ENCODE data around the gene CTIF. TPM values are rescaled to one million over a fixed set of nuclear protein-coding genes. Genes with fewer than 3 reads are reported as not detected.

CTIF gene
- total and polyA plus RNA-seq, 11 donors = 21.2 to 93.0 (median 68.0) TPM

DNA sequence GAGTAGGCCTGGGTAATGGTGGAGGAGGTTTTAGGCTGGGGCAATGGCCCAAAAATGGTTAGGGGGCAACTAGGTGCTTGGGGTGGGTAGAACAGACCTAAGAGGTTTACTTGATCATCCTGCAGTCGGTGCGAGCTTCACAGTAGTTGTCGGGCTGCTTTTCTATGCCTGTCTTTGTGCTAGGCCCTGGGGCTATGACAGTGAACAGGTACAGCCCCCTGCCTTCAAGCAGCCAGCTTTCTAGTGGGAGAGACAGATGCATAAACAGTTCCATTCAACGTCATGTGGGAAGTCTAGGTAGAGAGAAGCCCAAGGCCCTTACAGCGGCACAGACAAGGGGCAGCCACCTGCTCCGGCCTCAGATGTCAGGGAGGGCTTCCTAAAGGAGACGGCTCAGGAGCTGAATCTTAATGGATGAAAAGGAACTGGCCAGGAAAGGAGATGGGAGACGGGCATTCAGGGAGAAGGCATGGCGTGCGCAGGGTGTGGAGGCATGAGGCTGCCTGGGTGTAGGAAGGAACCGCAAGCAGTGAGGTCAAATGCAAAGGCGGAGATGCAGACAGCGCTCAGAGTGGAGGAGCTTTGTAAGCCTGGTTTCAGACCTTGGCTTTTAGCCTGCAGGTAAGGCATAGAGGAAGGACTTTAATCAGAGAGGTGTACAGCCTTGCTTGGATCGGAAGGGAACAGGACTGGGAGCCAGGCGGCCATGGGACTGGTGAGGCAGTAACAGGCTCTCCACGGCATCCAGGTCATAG is 6.0 kb downstream of the CTIF start:
- Histone ChIP-seq H3K4me1 (peaks cover 0 to 84% (median 69%) of the 10 kb centered on the region in 12 donors), H3K36me3 (no peaks in the 10 kb centered on the region), H3K27ac (peak overlapping the region in 10 of 12 donors; percentile 5 to 81 (median 67)), H3K4me3 (no peak overlapping the region), H3K27me3 (no peaks in the 10 kb centered on the region), H3K9me3 (no peaks in the 10 kb centered on the region)
- DNase-seq = no peak
- intact Hi-C loops (cut with DNase I) = loop anchor here in 7 of 10 donors (5.0 to 10.0 kb wide), 10 partner anchors 47 to 117 kb away; no protein-coding TSS in a partner anchor
- ATAC-seq = no peak
- 86 to 97% (median 93%) methylated on average over 16 of the region's 16 CpGs for WGBS, 4 donors
- no peak for TF ChIP-seq CTCF (IDR thresholded peaks at IDR 0.05)
- no peak for TF ChIP-seq POLR2A (IDR thresholded peaks at IDR 0.05)

GRCh38 chr18:48545757-48546321 is 7.0 kb downstream of the CTIF start:
- Histone ChIP-seq H3K4me3 (no peak overlapping the region), H3K36me3 (no peaks in the 10 kb centered on the region), H3K27ac (peak overlapping the region in 11 of 12 donors; percentile 5 to 81 (median 63)), H3K9me3 (no peaks in the 10 kb centered on the region), H3K4me1 (peaks cover 0 to 92% (median 75%) of the 10 kb centered on the region in 12 donors), H3K27me3 (no peaks in the 10 kb centered on the region)
- DNase-seq = peak; percentile 75 to 87 (median 81)
- intact Hi-C loops (cut with DNase I) = loop anchor here in 4 of 10 donors (5.0 to 10.0 kb wide), 4 partner anchors 46 to 71 kb away; no protein-coding TSS in a partner anchor
- ATAC-seq = peak; percentile 41 to 79 (median 52)
- TF ChIP-seq POLR2A (IDR thresholded peaks at IDR 0.05) (peak in 1 of 2 donors; percentile 28), CTCF (IDR thresholded peaks at IDR 0.05) (no peak)
- WGBS, 4 donors = 12 to 19% (median 15%) methylated on average over 12 of the region's 12 CpGs

- no peaks in the 10 kb centered on the region for H3K27me3 ChIP-seq
- intact Hi-C loops (cut with DNase I) = loop anchor here in 4 of 10 donors (5.0 to 10.0 kb wide), 4 partner anchors 46 to 72 kb away; no protein-coding TSS in a partner anchor
- ATAC-seq (no peak), DNase-seq (no peak)
- no peaks in the 10 kb centered on the region for H3K9me3 ChIP-seq
- 48 to 64% (median 54%) methylated on average over 6 of the region's 6 CpGs for WGBS, 4 donors
- TF ChIP-seq CTCF (IDR thresholded peaks at IDR 0.05) = no peak
- TF ChIP-seq POLR2A (IDR thresholded peaks at IDR 0.05) = no peak
- peak overlapping the region in 9 of 12 donors; percentile 50 to 81 (median 71) for H3K27ac ChIP-seq
- peaks cover 0 to 92% (median 73%) of the 10 kb centered on the region in 12 donors for H3K4me1 ChIP-seq
- H3K4me3 ChIP-seq = no peak overlapping the region
- peaks cover 0 to 3% (median 0%) of the 10 kb centered on the region in 9 donors for H3K36me3 ChIP-seq
Measured at GRCh38 chr18:48546396-48546795, 7.6 kb downstream of the CTIF start.

- DNase-seq (no peak), ATAC-seq (no peak)
- intact Hi-C loops (cut with DNase I) = loop anchor here in 4 of 10 donors (5.0 to 10.0 kb wide), 4 partner anchors 45 to 73 kb away; no protein-coding TSS in a partner anchor
- no peaks in the 10 kb centered on the region for H3K9me3 ChIP-seq
- peak overlapping the region; percentile 25 to 81 (median 68) for H3K27ac ChIP-seq
- H3K27me3 ChIP-seq = no peaks in the 10 kb centered on the region
- peaks cover 0 to 3% (median 0%) of the 10 kb centered on the region in 9 donors for H3K36me3 ChIP-seq
- TF ChIP-seq CTCF (IDR thresholded peaks at IDR 0.05) = no peak
- no peak for TF ChIP-seq POLR2A (IDR thresholded peaks at IDR 0.05)
- peaks cover 0 to 80% (median 62%) of the 10 kb centered on the region in 12 donors for H3K4me1 ChIP-seq
- no peak overlapping the region for H3K4me3 ChIP-seq
- WGBS, 4 donors = 81 to 86% (median 84%) methylated on average over 9 of the region's 9 CpGs
Measured at GRCh38 chr18:48547531-48547981, 8.7 kb downstream of the CTIF start.

All from heart left ventricle (tissue), 16 donors.